ENCODE measurements around the gene ARHGEF40.
"Not testable (repeated sequence)": the region's sequence is repeated elsewhere in the genome, so short reads cannot be mapped to it uniquely, and the experiment has no call there.

Gene ARHGEF40

DNA sequence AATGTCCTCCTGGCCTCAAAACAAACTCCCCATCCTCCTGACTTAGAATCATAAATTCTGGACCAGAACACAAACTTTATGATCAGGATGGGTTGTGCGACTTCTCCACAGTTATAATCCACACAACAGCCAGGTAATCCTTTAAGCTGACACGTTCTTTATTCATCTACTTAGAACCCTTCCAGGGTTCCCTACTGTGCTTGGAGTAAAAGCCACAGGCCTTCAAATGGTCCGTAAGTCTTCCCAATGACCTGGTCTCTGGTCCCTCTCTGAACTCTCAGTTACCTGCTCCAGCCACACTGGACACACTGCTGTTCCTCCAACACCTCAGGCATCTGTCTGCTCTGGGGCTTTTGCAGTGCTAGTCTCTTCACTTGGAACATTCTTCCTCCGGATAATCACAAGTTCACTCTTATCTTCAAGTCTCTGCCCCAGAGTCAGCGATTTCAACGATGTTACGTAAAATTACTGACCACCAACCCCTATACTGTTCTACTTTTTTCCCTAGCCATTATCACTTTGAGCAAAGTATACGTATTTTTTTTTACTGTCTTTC, 29.7 kb upstream of the ARHGEF40 start:
- no peak for DNase-seq

DNA sequence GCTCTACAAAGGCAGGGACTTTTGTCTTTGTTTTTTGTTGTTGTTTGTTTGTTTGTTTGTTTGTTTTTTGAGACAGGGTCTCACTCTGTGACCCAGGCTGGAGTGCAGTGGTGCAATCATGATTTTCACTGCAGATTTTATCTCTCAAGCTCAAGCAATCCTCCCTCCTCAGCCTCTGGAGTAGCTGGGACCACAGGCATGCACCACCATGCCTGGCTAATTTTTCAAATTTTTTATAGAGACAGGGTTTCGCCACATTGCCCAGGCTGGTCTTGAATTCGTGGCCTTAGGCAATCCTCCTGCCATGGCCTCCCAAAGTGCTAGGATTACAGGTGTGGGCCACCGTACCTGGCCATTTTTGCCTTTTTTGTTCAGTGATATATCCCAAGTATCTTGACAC, 29.2 kb upstream of the ARHGEF40 start:
- not testable (repeated sequence) for DNase-seq

DNA sequence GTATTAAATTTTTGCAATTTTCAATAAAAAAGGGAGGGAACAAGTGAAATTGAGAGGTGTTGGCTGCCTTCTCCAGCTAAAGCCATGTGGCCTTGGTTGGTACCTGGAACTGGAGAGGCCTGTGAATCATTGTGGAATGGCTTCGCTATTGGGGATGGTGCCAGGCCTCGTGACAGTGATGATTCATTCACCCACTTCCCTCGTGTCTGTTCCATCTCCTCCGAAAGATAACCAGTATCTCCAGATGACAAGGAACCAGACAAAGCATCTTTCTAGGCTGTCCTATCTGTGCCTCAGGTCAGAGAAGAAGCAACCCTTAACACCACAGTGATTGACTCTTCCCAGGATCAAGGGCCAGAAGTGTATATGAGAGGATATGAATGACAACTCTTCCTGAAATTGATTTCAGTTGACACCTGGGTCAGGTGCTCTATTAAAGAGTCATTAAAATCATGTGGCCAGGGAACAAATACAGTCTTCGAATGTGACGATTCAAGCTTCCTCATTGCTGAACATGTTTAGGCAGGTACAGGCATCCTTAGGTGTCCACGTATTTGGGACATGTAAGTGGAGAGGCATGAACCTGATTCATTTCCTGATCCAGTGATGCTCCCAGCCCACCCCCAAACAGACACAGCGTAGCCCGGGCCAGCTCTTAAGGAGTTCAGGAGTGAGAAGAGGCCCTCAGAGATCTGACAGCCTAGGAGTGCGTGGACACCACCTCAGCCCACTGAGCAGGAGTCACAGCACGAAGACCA, 28.2 kb upstream of the ARHGEF40 start, which contains the start of gene RNASE7:
Gene RNASE7 (plus strand): TSS at position 687 of the 758 bp plus-strand sequence. CDS start 631 bp downstream, outside the sequence.
- no peak for DNase-seq

DNA sequence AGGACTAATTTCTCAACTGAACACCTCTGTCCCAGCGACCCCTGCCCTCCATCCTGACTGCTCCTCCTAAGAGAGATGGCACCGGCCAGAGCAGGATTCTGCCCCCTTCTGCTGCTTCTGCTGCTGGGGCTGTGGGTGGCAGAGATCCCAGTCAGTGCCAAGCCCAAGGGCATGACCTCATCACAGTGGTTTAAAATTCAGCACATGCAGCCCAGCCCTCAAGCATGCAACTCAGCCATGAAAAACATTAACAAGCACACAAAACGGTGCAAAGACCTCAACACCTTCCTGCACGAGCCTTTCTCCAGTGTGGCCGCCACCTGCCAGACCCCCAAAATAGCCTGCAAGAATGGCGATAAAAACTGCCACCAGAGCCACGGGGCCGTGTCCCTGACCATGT, 27.2 kb upstream of the ARHGEF40 start:
- DNase-seq: no peak

DNA sequence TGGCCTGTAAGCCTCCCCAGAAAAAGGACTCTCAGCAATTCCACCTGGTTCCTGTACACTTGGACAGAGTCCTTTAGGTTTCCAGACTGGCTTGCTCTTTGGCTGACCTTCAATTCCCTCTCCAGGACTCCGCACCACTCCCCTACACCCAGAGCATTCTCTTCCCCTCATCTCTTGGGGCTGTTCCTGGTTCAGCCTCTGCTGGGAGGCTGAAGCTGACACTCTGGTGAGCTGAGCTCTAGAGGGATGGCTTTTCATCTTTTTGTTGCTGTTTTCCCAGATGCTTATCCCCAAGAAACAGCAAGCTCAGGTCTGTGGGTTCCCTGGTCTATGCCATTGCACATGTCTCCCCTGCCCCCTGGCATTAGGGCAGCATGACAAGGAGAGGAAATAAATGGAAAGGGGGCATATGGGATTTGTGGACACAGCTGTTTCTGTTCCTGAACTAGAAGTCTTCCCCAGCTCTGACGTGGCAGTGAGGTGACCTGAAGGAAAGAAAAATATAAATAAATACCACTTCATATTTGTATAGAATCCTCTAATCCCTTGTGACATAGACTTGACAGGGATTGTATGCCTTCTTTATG, 26.6 kb upstream of the ARHGEF40 start:
- DNase-seq: no peak

DNA sequence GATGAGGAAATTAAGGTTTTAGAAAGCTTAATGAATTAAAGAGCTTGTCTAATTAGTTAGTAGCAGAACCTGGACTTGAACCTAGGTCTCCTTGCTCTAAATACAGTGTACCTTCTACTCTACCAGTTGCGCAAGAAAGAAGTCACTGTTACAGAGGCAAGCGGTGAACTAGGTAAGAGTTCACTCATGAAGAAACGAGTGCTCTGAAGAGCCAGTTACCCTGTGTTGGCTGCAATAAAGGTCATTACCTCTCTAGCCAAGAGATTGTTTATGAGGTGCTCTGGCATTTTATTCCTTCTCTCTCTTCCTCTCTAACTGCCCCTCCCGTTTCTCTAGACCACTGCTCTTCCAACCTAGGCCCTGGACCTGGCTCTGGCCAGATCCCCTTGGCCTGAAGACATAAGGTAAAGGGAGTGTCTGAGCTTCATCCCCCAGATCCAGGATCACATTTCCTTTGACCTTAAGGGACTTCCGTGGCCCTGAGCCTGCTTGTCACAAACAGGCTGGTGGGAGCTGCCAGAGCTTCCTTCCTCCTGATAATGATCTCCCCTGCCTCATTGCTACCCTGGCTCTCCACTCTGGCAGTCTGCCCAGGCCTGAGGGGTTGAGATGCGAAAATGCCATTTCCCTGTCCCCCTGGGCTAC, 26.0 kb upstream of the ARHGEF40 start:
- no peak for DNase-seq

DNA sequence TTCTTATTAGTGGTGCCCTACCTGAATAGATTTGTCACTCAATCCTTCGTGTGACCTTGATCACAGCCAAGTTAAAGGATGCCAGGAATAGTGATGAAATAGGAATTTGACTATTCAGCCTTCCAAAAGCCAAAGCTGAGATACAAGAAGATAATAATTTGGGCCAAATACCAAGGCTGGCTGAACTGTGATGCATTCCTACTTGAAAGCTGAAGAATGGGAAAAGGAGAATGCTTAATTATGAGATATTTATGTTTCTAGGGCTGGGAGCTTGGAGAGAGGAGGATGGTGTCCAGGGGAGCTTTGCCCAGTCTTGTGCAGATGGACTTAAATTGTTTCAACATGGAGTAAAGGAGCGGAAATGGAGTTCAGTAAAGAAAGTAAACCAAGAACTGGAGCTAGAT, 22.7 kb upstream of the ARHGEF40 start:
- DNase-seq: no peak

DNA sequence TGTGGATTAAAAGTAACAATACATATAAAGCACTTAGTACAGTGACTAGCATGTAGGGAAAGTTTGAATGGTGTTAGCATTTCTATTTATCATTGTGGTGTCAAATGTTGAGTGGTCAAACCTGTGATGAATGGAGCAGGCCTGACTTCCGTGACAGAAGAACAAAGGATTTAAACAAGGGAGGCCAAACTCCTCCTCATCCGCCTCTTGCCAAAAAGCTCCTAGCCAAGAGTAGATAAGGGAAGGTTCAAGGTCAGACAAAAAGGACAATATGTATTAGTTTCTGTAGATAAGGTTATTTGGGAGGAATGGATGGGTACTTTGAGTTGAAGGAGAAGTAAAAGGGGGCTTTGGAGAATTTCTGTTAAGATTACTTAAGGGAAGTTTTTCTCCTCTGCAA, 21.5 kb upstream of the ARHGEF40 start:
- DNase-seq: no peak

DNA sequence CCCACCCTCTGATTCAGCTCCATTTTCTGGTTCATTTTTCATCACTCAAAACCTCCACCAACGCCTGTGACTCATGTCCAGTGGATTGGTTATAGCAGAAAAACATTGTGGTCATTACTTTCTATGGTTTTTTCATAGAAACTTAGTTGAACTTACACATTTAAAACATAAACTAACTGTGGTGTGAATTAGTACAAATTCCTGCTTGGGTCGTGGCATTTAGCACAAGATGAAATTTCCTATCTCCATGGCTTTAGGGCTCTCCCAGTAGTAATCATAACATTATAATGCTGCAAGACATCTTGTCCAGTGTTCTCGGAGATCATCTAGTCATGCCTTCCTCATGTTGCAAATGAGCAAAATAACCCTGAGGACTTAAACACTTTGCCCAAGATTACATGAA, 20.8 kb upstream of the ARHGEF40 start:
- no peak for DNase-seq

DNA sequence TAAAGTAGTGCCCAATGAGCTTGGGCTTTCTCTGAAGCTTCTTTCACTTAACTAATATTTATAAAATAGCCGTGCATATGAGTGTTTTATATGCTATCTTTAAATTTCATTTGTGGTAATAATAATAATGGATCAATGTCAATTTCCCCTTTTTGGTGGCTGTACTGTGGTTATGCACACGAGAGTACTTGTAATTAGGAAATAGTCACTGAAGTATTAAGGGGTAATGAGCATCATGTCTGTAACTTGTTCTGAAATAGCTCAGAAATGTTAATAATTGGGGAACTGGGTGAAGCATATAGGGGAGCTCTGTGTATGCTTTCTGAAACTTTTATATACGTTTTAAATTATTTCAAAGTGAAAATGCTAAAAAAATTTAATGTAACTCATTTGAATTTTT, 19.5 kb upstream of the ARHGEF40 start:
- DNase-seq: no peak

DNA sequence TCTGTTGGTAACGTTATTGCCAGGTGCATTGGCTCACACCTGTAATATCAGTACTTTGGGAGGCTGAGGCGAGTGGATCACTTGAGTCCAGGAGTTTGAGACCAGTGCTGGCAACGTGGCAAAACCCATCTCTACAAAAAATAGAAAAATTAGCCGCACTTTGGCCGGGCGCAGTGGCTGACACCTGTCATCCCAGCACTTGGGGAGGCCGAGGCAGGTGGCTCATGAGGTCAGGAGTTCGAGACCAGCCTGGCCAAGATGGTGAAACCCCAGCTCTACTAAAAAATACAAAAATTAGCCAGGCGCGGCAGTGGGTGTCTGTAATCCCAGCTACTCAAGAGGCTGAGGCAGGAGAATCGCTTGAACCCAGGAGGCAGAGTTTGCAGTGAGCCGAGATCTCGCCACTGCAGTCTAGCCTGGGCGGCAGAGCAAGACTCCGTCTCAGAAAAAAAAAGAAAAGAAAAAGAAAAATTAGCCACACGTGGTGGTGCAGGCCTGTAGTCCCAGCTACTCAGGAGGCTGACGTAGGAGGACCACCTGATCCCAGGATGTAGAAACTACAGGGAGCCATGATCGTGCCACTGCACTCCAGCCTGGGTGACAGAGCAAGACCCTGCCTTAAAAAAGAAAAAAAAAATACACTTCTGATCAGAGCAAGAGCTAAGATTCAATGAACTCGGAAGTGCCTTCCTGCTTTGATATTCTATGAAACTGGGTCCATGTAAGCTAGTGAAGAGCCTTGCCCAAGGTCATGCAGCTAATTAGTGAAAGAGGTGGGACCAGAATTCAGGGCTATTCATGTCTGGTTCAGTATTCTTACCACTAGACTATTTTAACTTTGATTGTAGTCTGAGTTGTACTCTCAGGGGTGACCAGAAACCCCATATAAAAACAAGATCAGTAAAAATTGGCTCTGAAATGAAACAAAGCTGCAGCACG, 16.7 kb upstream of the ARHGEF40 start:
- DNase-seq: no peak

DNA sequence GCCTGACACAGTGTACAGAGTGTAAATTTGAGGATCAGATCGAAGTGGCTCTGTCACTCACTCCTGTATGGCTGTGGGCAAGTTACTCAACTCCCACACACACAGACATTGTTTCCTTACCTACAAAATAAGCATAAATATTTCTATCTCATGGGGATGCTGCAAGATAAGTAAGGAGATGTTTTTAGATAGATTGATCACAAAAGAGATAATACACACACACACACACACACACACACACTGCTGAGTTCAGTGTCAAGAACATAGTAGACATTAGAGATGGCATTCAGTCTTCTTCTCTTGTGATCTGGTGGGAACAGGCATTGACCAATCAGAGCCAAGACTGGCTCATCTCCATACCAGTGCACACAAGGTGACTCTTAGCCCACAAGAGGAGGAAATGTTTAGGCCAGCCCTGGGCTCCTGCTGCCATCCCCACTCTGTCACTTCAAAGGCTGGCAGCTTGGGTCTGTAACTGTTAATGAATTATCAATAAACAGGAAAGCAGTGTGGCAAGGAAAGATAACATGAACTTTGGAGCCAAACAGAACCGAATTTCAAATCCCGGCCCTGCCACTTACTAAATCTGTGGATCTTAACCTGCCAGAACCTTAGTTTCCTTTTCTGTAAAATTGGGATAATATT, 15.9 kb upstream of the ARHGEF40 start:
- DNase-seq: no peak

DNA sequence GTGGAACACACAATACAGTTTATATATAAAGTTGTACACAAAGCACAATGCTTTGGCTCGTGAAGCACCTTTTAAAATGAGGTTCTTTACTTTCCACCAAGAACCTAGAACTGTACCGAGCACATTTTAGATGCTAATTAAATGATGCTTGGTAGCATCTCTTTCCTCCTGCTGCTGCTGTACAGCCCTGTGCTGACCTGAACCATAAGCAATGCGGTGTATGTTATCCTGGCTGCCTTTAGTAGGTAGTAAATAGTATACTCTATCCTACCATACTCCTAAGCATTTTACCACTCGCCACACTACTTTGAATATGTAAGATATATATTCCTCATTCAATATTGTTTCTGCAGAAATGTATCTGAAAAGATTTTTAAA, 15.3 kb upstream of the ARHGEF40 start:
- DNase-seq: no peak

DNA sequence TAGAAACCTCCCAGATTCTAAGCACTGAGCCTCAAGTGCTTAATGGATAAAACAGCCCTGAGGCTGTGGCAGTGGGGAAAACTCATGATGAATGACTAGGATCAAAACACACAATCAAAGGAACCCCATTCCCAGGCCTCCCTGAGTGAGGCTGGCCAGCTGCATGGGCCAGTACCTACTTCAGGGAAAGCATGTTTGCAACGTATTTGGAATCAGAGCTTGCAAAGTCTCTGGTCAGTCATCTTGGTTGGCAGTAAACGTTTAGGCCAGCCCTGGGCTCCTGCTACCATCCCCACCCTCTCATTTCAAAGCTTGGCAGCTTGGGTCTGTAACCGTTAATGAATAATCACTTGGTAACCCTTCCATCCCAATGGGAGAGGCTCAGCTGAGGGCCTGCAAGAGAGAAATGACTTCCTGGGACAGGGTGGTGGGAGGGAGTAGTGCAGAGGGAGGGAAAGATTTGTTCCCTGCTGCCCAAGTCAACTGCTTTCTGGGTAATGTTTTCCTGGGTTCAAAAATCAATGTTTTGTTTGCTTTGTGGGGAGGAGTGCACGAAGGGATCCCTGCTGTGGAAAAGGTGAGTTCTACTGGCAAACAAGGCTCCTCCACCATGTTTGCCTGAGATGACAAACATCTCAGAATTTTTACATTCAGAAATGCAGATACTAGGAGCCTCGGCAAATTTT, 14.5 kb upstream of the ARHGEF40 start:
- DNase-seq: no peak

DNA sequence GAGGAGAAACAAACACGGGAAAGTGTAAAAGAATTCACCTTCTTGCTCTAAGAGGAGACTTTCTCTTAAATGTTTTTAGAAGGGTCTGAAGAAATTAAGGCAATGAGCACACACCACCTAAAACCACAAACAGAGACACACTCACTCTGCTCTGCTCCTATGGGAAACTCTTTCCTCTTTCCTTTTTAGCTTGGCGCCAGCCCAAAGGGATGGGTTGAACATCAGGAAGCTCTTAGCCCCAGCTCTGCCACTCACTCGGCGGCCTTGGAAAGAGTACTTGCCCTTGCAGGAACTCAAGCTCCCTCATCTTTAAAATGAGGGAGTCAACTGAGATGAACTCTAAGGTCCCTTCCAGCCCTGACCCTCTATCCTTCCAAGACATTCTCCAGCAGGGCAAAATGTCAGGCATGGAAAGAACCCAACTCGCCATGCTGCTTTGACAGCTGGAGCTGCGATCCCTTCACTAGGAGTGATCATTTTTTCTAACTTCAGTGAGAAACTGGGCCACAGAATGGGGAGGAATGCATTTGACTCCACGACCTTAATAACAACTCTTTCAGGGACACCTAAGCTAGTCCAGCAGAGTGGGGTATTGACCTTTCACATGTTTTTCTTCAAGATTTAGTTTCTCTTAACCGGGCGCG, 13.5 kb upstream of the ARHGEF40 start:
- no peak for DNase-seq

DNA sequence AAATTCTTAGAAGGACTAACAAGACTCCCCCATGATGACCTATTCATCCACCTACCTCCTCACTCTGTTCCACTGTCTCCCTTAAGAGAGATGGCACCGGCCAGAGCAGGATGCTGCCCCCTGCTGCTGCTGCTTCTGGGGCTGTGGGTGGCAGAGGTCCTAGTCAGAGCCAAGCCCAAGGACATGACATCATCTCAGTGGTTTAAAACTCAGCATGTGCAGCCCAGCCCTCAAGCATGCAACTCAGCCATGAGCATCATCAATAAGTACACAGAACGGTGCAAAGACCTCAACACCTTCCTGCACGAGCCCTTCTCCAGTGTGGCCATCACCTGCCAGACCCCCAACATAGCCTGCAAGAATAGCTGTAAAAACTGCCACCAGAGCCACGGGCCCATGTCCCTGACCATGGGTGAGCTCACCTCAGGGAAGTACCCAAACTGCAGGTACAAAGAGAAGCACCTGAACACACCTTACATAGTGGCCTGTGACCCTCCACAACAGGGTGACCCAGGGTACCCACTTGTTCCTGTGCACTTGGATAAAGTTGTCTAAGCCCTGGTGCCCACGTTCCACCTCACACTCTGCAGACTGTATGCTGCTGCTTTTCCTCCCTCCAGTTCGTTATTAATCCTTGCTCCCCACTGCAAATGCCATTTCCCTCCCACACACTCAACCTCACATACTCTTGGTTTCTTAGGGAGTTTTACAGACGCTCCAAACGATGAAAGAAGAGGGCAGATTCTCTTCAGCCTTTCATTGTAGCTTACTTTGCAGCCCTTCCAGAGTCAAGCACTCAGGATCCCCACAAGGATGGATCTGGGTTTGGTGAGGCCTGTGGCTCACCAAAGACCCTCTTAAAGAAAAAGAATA, 12.1 kb upstream of the ARHGEF40 start, which contains the start of gene RNASE8:
Gene RNASE8 (plus strand): TSS at position 20 of the 873 bp plus-strand sequence. CDS start 71 bp downstream, at position 91.
- no peak for DNase-seq

DNA sequence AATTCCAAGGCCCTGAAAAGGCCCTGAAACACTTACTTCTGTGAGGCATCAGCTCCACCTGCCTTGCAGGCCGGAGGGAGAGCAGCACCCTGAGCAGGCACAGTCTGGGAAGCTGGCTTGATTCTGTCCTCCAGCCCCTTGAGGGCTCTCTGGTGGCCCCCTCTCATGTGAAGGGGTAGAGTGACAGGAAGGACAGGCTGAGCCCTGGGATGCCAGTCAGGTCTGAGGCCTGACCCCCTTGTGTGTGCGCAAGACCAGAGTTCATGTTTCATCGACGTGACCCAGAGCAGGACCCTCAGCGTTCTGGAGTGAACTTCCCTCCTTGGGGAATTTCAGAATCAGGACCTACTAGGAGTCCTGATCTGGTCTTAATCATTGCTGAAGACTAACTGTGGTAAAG, 11.2 kb upstream of the ARHGEF40 start:
- DNase-seq: no peak

DNA sequence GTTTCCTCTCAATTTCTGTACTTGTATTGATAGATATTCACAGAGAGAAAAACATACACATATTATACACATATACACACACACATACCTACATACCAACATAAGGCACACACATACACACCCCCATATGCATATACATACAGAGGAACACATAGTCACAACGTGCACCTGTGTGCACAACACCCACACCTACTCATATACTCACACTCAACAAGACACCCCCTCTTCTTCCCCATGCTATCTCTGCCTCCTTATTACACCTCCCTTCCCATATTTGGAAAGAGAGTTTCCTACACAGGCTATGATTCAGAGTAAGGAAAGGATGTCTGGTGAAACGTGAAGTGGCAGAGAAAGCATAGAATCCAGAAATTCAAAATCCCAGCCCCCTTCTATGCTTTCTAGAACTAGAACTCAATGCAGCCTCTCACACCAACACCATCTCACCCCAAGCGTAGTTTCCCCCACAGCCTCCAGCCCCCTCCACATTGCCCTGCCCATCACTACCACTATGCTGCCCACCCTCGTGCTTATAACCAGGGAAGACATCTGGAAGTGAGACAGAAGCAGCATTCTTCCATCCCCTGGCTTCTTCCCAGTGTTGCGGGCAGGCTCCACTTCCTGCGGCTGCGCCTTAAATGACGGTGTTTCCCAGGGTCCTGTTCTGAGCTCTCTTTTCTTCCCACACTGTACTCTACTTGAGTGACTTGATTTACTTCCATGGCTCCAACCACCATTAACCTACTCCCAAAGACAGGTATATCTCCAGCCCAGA, 10.1 kb upstream of the ARHGEF40 start:
- no peak for DNase-seq

Measured in NCI-H1436 (cell line).